GM12865 (cell line): ENCODE data around the gene KDM3B.

Source experiments
- DNase-seq: peaks from one replicate; pipeline ENCODE4 v3.0.0; 2010; ENCODE audit warnings: low read depth
- H3K4me3 ChIP-seq: 2 replicates; pipeline ENCODE4 v1.5.1; 2011; ENCODE audit warnings: mild to moderate bottlenecking, low read depth, low read length, control low read depth
- CTCF ChIP-seq: IDR thresholded peaks from 2 replicates; pipeline ENCODE4 v1.5.1; 2011; ENCODE audit warnings: low read length, control low read depth, low read depth, inconsistent platforms; ENCODE audit not compliant: insufficient read depth; ENCODE audit errors: missing control alignments

The KDM3B gene

GRCh38 chr5:138330813-138331448 is 21.6 kb upstream of the KDM3B start:
- peak overlapping the region; percentile 74 for H3K4me3 ChIP-seq
- no peak for TF ChIP-seq CTCF
- no peak for DNase-seq

GRCh38 chr5:138331449-138332368 is 20.8 kb upstream of the KDM3B start, which contains the start of gene CDC25C:
Gene CDC25C, minus strand, starts transcription at chr5:138331804. Its CDS starts 624 bp downstream, at chr5:138331180.
- peak; percentile 99 for DNase-seq
- no peak for TF ChIP-seq CTCF
- H3K4me3 ChIP-seq = peak within 1 kb of the TSS; percentile 74

- DNase-seq = no peak
- no peak for TF ChIP-seq CTCF
- H3K4me3 ChIP-seq = no peak overlapping the region
Measured at GRCh38 chr5:138334867-138335447, 17.5 kb upstream of the KDM3B start.

- no peak for DNase-seq
- no peak for TF ChIP-seq CTCF
- peak overlapping the region; percentile 90 for H3K4me3 ChIP-seq
Measured at GRCh38 chr5:138336952-138337684, 15.4 kb upstream of the KDM3B start.

GRCh38 chr5:138337685-138338410 is 14.6 kb upstream of the KDM3B start, which contains the start of gene FAM53C:
Gene FAM53C, plus strand, starts transcription at chr5:138338266. Its CDS starts 3,070 bp downstream, at chr5:138341336.
- H3K4me3 ChIP-seq = peak within 1 kb of the TSS; percentile 90
- no peak for TF ChIP-seq CTCF
- peak; percentile 97 for DNase-seq
